Measurements from ENCODE around the gene DGKB. TPM values are rescaled to one million over a fixed set of nuclear protein-coding genes. Genes with fewer than 3 reads are reported as not detected.

The DGKB gene
- total RNA-seq, 1 donor from 2014 or later: 0.72 TPM

GRCh38 chr7:14687241-14687640 lies 215.3 kb downstream of the DGKB start:
- no peak for TF ChIP-seq CTCF (conservative IDR thresholded peaks at IDR 0.05)
- DNase-seq (ENCODE audit: low read depth, low spot score): no peak
- no peaks in the 10 kb centered on the region for H3K9me3 Mint-ChIP-seq
- no peak overlapping the region for H3K4me3 Mint-ChIP-seq
- peaks cover 7% of the 10 kb centered on the region for H3K4me1 Mint-ChIP-seq
- H3K27ac Mint-ChIP-seq (ENCODE audit: unreplicated experiment): no peak overlapping the region
- H3K27me3 Mint-ChIP-seq (ENCODE audit: low read depth): no peaks in the 10 kb centered on the region
- no peaks in the 10 kb centered on the region for H3K36me3 Mint-ChIP-seq (ENCODE audit: low read depth)

GRCh38 chr7:14685167-14685566 lies 217.4 kb downstream of the DGKB start:
- H3K4me1 Mint-ChIP-seq: no peaks in the 10 kb centered on the region
- TF ChIP-seq CTCF (conservative IDR thresholded peaks at IDR 0.05): no peak
- H3K36me3 Mint-ChIP-seq (ENCODE audit: low read depth): no peaks in the 10 kb centered on the region

GRCh38 chr7:14682910-14683465 lies 219.6 kb downstream of the DGKB start:
- no peaks in the 10 kb centered on the region for H3K9me3 Mint-ChIP-seq
- H3K27me3 Mint-ChIP-seq (ENCODE audit: low read depth): no peaks in the 10 kb centered on the region
- no peaks in the 10 kb centered on the region for H3K4me1 Mint-ChIP-seq
- DNase-seq (ENCODE audit: low read depth, low spot score): no peak
- H3K36me3 Mint-ChIP-seq (ENCODE audit: low read depth): no peaks in the 10 kb centered on the region
- H3K27ac Mint-ChIP-seq (ENCODE audit: unreplicated experiment): no peak overlapping the region
- no peak for TF ChIP-seq CTCF (conservative IDR thresholded peaks at IDR 0.05)
- H3K4me3 Mint-ChIP-seq: no peak overlapping the region

More at GRCh38 chr7:14685167-14685566, 217.4 kb downstream of the DGKB start:
- Mint-ChIP-seq H3K27me3 (ENCODE audit: low read depth) (no peaks in the 10 kb centered on the region), H3K27ac (ENCODE audit: unreplicated experiment) (no peak overlapping the region), H3K4me3 (no peak overlapping the region), H3K9me3 (no peaks in the 10 kb centered on the region)
- no peak for DNase-seq (ENCODE audit: low read depth, low spot score)

- no peaks in the 10 kb centered on the region for H3K4me1 Mint-ChIP-seq
- no peak overlapping the region for H3K27ac Mint-ChIP-seq (ENCODE audit: unreplicated experiment)
- no peaks in the 10 kb centered on the region for H3K9me3 Mint-ChIP-seq
- no peak for DNase-seq (ENCODE audit: low read depth, low spot score)
- H3K36me3 Mint-ChIP-seq (ENCODE audit: low read depth): no peaks in the 10 kb centered on the region
- no peaks in the 10 kb centered on the region for H3K27me3 Mint-ChIP-seq (ENCODE audit: low read depth)
- TF ChIP-seq CTCF (conservative IDR thresholded peaks at IDR 0.05): no peak
- no peak overlapping the region for H3K4me3 Mint-ChIP-seq
Measured at GRCh38 chr7:14676896-14677295, 225.7 kb downstream of the DGKB start.

GRCh38 chr7:14673202-14673601 lies 229.3 kb downstream of the DGKB start:
- Mint-ChIP-seq H3K4me3 (no peak overlapping the region), H3K27ac (ENCODE audit: unreplicated experiment) (no peak overlapping the region), H3K36me3 (ENCODE audit: low read depth) (no peaks in the 10 kb centered on the region), H3K9me3 (no peaks in the 10 kb centered on the region), H3K27me3 (ENCODE audit: low read depth) (no peaks in the 10 kb centered on the region), H3K4me1 (no peaks in the 10 kb centered on the region)
- DNase-seq (ENCODE audit: low read depth, low spot score): no peak
- no peak for TF ChIP-seq CTCF (conservative IDR thresholded peaks at IDR 0.05)

All from neural crest cell (in vitro differentiated cells).